CD4-positive, alpha-beta T cell treated with Interferon gamma for 1 hour (primary cell): ENCODE results near the gene SAA4.
A peak's percentile ranks its signal among the peaks of the same experiment; 100 is the strongest.
"Not testable (repeated sequence)": the region's sequence is repeated elsewhere in the genome, so short reads cannot be mapped to it uniquely, and the experiment has no call there.

Experiments
- DNase-seq: peaks from one replicate; pipeline ENCODE4 v3.0.0-alpha.2; 2020

SAA4 gene, protein sequence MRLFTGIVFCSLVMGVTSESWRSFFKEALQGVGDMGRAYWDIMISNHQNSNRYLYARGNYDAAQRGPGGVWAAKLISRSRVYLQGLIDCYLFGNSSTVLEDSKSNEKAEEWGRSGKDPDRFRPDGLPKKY

GRCh38 chr11:18236664-18237356 is at the start of gene SAA4:
Gene SAA4 (minus strand): TSS chr11:18236802. CDS start chr11:18235926, 876 bp downstream.
- no peak for DNase-seq

DNA sequence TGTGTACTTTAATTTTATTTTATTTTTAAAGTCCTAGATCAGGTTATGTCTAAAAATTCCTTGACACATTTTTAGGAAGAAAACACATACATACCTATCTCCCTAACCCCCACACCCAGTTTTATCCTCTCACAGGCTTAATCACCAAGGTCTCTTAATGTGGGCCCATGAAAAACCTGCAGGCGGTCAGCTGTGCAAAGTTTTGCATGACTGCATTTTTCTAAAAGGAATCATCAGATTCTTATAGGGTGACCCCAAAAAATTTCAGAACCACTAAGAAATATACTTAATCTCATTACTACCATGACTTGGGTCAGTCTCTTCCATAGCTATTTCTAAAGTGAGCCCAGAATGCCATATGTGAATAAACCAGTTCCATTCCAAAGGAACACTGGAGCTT is 49.2 kb upstream of the SAA4 start:
- DNase-seq: no peak

DNA sequence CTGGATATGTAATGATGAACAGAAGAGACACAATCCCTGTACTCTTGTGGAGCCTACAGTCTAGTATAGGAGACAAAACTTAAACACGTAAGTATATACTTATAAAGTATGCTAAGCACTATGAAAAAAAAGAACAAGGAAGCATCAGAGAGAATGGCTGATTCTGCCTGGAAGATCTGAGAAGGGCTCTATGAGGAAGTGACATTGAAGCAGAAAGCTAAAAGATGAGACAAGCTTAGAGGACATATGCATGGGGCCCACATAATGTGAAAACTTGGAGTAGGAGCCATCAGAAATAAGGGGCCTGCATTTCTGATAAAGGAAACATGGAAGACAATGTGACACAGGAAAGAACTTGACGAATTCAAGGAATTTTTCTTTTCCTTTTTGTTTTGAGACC is 46.0 kb upstream of the SAA4 start:
- DNase-seq: no peak

GRCh38 chr11:18280438-18281045 is 43.9 kb upstream of the SAA4 start:
- DNase-seq: no peak

DNA sequence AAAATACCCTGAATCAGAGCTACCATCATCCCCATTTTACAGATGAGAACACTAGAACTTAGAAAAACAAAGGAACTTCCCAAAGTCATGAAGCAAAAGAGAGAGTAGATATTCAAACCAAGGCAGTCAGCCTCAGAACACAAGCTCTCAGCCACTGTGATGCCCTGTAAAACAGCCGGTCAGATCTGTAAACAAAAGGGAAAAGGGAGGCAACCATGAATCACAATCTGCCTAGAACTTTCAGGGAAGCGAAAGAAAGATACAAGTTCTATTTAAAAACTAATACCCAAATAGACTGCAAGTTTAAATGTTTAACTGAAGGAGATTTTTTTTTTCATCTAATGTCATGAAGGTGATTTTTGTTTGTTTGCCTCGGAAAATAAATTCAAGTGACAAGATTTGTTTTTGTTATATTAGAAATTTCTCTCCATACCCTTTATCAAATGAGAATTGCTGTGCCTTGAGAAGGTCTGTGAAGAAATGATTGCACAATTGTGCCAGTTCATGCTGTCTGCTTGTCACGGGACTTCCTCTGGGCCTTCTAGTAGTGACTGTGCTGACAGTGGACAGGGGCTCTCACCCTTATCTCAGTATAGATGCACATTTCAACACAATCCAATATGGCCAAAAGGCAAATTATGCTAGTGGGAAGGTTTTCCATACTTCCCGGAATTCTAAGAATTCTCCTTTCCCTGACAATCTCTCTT is 41.1 kb upstream of the SAA4 start:
- DNase-seq: peak; percentile 42

GRCh38 chr11:18271206-18271605 is 34.6 kb upstream of the SAA4 start:
- no peak for DNase-seq

DNA sequence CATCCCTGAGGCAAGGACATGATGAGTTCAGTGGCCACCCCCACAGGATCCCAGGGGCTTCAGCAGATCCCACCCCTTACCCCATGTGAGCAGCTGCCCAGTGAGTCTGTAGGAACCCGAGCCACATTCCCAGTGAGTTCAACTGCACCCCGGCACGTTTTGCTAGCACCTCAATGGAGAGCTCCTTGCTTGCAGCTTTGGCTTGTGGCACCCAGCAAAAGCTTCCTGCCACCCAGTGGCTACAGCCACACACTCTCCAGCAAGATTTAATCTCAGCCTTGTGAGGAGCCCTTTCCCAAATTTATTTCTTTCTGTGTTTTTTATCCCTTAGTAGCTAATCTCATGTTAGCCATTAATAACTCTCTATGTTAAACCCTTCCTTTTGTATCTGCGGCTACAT is 33.5 kb upstream of the SAA4 start:
- DNase-seq: no peak

DNA sequence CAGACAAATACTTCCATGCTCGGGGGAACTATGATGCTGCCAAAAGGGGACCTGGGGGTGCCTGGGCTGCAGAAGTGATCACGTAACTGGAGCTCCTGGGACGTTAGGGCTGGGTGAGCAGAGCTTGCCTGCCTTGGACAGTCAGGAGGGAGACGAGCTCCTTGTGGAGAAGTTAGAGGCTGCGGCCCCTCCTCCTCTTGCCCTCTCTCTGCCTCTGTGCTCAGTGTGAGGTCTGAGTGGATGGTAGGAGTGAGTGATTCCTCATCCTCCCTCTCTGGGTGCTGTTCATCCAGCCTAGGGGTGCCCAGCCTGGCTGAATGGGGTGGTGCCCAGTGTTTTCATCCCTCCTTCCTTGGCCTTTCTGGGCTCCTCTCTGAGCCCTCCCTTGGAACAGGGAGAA is 32.6 kb upstream of the SAA4 start:
- DNase-seq: not testable (repeated sequence)

GRCh38 chr11:18267335-18268133 is 30.9 kb upstream of the SAA4 start:
- DNase-seq: not testable (repeated sequence)

DNA sequence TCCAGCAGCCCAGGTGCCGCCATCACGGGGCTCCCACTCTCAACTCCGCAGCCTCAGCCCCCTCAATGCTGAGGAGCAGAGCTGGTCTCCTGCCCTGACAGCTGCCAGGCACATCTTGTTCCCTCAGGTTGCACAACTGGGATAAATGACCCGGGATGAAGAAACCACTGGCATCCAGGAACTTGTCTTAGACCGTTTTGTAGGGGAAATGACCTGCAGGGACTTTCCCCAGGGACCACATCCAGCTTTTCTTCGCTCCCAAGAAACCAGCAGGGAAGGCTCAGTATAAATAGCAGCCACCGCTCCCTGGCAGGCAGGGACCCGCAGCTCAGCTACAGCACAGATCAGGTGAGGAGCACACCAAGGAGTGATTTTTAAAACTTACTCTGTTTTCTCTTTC is 29.3 kb upstream of the SAA4 start, which contains the start of gene SAA1:
Gene SAA1, plus strand, starts transcription at position 316 of the 400 bp plus-strand sequence. CDS start 624 bp downstream, outside the sequence.
- no peak for DNase-seq

DNA sequence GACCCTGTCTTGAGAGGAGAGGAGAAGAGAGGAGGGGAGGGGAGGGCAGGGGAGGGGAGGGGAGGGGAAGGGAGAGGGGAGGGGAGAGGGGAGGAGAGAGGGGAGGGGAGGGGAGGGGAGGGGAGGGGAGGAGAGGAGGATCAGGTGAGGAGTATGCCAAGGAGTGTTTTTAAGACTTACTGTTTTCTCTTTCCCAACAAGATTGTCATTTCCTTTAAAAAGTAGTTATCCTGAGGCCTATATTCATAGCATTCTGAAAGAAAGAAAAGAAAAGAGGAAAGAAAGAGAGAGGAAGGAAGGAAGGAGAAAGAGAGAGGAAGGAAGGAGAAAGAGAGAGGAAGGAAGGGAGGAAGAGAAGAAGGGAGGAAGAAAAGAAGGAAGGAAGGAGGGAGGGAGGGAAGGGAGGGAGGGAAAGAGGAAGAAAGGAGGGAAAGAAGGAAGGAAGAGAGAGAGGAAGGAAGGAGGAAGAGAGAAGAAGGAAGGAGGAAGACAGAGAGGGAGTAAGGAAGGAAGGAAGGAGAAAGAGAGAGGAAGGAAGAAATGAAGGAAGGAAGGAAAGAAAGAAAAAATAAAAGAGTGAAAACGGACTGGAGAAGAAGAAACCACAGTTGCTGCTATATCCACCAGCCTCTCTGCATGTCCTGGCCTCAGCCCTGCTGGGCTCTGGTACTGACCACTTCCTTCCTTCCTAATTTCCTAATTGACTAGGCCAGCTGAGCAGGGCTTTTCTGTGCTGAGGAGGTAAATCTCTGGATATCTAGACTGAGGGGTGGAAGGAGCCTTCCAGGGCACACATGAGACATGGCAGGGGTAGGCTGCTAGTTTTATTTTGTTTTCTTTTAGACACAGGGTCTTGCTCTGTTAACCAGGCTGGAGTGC is 28.3 kb upstream of the SAA4 start:
- DNase-seq: no peak

- no peak for DNase-seq
These were observed 27.4 kb upstream of the SAA4 start for GRCh38 chr11:18264035-18264434.

DNA sequence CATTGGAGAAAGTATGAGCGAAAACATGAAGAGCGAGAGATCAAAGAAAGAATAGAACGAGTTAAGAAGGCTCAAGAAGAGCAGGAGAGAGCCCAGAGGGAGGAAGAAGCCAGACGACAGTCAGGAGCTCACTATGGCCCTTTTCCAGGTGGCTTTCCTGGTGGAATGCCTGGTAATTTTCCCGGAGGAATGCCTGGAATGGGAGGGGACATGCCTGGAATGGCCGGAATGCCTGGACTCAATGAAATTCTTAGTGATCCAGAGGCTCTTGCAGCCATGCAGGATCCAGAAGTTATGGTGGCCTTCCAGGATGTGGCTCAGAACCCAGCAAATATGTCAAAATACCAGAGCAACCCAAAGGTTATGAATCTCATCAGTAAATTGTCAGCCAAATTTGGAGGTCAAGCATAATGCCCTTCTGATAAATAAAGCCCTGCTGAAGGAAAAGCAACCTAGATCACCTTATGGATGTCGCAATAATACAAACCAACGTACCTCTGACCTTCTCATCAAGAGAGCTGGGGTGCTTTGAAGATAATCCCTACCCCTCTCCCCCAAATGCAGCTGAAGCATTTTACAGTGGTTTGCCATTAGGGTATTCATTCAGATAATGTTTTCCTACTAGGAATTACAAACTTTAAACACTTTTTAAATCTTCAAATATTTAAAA is 26.2 kb upstream of the SAA4 start:
- DNase-seq: not testable (repeated sequence)

DNA sequence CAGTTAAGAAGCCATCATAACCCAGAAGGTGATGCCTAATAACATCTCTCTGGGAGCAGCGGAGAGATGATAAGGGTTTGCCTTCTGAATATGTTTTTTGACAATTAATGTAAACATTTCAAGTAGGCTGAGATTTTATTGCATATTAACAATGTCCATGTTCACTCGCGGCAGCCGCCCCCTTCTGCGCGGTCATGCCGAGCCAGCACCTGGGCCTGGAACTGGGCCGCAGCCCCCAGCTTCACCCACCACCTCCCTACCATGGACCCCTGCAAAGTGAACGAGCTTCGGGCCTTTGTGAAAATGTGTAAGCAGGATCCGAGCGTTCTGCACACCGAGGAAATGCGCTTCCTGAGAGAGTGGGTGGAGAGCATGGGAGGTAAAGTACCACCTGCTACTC is 25.1 kb upstream of the SAA4 start:
- DNase-seq: no peak

DNA sequence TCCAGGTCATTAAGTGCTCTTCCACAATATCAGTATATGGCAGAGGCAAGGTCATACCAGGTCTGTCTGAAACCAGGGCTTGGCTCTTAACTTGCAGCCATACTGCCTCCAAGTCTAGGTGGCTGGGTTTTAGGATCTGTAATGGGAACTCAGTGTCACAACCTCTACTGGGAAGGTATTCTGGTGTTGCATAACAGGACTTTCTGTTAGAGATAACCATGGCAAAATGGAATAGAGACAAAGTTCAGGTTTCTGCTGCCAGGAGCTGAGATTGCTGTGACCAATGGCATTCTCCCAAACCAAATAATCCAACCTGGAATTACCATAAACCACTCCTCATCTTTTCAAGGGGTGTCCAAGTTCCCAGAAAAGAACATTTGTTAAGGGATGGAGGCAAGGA is 22.7 kb upstream of the SAA4 start:
- DNase-seq: no peak

DNA sequence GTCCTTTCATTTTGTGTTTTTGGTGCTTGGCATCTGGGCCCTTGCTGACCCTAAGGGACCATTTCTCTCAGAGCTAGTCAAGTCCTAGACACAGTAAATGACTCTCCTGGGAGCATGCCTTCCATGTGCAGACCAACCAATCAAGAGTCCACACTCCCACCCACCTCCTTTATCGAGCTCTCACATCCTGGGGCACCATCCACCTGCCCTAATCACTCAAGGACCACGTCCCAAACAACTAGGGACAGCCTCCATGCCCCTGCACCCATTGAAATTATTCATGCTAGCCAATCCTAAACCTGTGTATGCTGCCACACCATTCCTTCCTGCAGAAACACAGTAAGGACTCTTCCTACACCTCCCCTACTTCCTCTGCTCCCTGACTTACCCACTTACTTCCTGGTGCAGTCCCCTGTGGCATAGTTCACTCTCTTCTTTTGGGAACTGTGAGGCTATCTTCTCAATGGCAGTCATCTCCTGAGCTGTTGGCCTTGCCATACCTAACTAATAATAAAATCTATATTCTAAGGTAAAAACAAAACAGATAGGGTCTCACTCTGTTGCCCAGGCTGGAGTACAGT is 18.3 kb upstream of the SAA4 start:
- no peak for DNase-seq

DNA sequence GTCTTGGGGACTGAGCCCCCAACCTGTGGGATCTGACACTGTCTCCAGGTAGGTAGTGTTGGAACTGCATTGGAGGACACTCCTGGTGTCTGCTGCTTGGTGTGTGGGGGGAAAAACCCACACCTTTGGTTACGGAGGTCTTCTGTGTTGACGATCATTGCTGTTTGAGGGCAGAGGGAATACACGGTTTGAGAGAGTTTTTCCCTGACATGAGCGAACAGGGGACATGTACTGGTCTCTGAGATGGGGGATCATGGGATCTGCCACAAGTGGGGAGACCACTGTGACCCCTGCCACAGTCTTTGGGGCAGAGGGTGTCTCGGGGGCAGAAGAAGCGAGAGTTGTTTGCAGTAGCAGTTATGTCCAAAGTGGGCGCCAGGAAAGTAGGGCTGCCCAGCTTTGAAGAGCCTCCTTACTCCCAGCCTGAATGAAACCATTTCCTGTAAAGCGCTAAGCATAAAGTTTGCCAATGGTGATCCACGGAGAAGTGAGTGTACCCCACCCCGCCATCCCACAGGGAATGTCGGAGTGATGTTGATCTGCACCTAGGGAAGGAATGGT is 17.3 kb upstream of the SAA4 start:
- DNase-seq: no peak

DNA sequence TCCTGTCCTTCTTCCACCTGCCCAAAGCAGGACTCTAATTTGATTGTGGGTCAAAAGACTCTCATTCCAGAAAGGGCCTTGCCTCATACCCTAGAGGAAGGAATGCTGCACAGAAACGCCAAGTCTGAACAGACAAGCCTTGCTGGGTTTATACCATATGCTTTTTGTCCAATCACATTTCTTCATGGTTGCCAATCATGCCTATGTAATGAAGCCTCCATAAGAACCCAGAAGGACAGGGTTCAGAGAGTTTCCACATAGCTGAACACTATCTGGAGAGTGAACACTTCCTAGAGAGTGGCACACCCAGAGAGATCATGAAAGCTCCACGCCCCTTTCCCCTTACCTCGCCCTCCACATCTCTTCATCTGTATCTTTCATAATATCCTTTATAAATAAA is 16.6 kb upstream of the SAA4 start:
- no peak for DNase-seq

DNA sequence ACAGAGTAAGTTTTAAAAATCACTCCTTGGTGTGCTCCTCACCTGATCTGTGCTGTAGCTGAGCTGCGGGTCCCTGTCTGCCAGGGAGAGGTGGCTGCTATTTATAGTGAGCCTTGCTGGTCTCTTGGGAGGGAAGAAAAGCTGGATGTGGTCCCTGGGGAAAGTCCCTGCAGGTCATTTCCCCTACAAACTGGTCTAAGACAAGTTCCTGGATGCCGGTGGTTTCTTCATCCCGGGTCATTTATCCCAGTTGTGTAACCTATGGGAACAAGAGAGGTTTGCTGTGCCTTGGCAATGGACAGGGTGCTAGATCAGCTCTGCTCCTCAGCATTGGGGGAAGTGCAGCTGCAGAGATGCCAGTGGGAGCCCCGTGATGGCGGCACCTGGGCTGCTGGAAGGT is 12.0 kb upstream of the SAA4 start, which contains the start of gene SAA2:
Gene SAA2, minus strand, starts transcription at position 108 of the 400 bp plus-strand sequence. CDS start 657 bp downstream, outside the sequence.
- DNase-seq: no peak

DNA sequence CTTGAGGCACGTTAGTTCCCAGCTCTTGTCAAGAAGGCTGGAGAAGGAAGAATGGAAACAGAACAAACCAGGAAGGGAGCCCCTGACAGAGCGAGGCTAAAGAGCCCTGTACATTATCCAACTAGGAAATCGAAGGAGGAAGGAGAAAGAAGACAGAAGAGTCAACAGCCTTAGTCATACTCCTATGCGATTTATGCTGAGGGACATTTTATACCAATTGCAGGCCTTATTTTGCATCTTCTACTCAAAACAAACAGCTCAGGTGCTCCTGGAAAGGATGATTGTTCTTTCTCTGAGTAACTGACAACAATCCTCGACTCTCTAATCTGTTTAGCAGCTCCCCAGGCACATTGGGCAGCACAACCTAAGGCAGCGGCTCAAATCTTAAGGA is 10.6 kb upstream of the SAA4 start:
- not testable (repeated sequence) for DNase-seq
